Hepatocyte (in vitro differentiated cells): ENCODE results near the gene HOPX. TPM values are rescaled to one million over a fixed set of nuclear protein-coding genes. Genes with fewer than 3 reads are reported as not detected.
"Not testable (repeated sequence)": the region's sequence is repeated elsewhere in the genome, so short reads cannot be mapped to it uniquely, and the experiment has no call there.

Source experiments
- DNase-seq: peaks from one replicate; pipeline ENCODE4 v3.0.0-alpha.2; 2016; ENCODE audit warnings: low spot score
- H2AFZ ChIP-seq: fragments of 200-600 bp; sonication (generic); 2 replicates; pipeline ENCODE4 v1.6.0; 2016; ENCODE audit warnings: antibody characterized with exemption, mild to moderate bottlenecking
- H3K27ac ChIP-seq: fragments of 200-600 bp; sonication (generic); 2 replicates; pipeline ENCODE4 v1.5.1; 2016; ENCODE audit warnings: mild to moderate bottlenecking
- H3K27me3 ChIP-seq: fragments of 200-600 bp; sonication (generic); 2 replicates; pipeline ENCODE4 v1.6.1; 2016
- H3K36me3 ChIP-seq: fragments of 200-600 bp; sonication (generic); replicated peaks from 2 replicates; pipeline ENCODE4 v1.5.1; 2016; ENCODE audit warnings: low read depth; ENCODE audit not compliant: insufficient read depth
- H3K4me1 ChIP-seq: fragments of 200-600 bp; sonication (generic); 2 replicates; pipeline ENCODE4 v1.5.1; 2016; ENCODE audit warnings: mild to moderate bottlenecking, moderate library complexity; ENCODE audit not compliant: insufficient read depth
- H3K4me2 ChIP-seq: fragments of 200-600 bp; sonication (generic); 2 replicates; pipeline ENCODE4 v1.6.0; 2016
- H3K4me3 ChIP-seq: fragments of 200-600 bp; sonication (generic); 2 replicates; pipeline ENCODE4 v1.5.1; 2016; ENCODE audit warnings: mild to moderate bottlenecking
- H3K79me2 ChIP-seq: fragments of 200-600 bp; sonication (generic); 2 replicates; pipeline ENCODE4 v1.6.0; 2017; ENCODE audit warnings: mild to moderate bottlenecking
- H3K9me2 ChIP-seq: fragments of 200-600 bp; sonication (generic); replicated peaks from 2 replicates; pipeline ENCODE4 v1.6.0; 2017; ENCODE audit warnings: mild to moderate bottlenecking; ENCODE audit not compliant: insufficient read depth
- H3K9me3 ChIP-seq: fragments of 200-600 bp; sonication (generic); 2 replicates; pipeline ENCODE4 v1.5.1; 2016; ENCODE audit warnings: low read depth, mild to moderate bottlenecking
- H4K20me1 ChIP-seq: fragments of 200-600 bp; sonication (generic); 2 replicates; pipeline ENCODE4 v1.6.0; 2016; ENCODE audit warnings: mild to moderate bottlenecking; ENCODE audit not compliant: insufficient read depth, poor library complexity, severe bottlenecking
- EZH2 ChIP-seq: fragments of 200-600 bp; sonication (generic); IDR thresholded peaks from 2 replicates; pipeline ENCODE4 v1.6.1; 2016; ENCODE audit warnings: antibody characterized with exemption, mild to moderate bottlenecking, borderline replicate concordance
- EZH2phosphoT487 ChIP-seq: fragments of 200-600 bp; sonication (generic); IDR thresholded peaks from one replicate; pipeline ENCODE4 v1.6.1; 2018; ENCODE audit warnings: antibody characterized with exemption, mild to moderate bottlenecking, low read depth, moderate library complexity; ENCODE audit not compliant: unreplicated experiment, severe bottlenecking
- WGBS: methylation state at CpG from one replicate; pipeline ENCODE4 v1.1.6; 2016; ENCODE audit warnings: low lambda C conversion rate; ENCODE audit errors: missing lambda C conversion rate; 5-methylcytosine and 5-hydroxymethylcytosine counted together
- polyA plus RNA-seq: library from polyadenylated mRNA; unstranded; fragments of >200 nt; fragmentation: Nextera tagmentation; extraction: Ambion mirVana; gene quantifications from 2 replicates; pipeline ENCODE4 v1.2.1, GENCODE V29; 2016
- total RNA-seq: library from RNA; depleted of rRNA; stranded (reverse); fragments of >200 nt; gene quantifications from 2 replicates; pipeline ENCODE4 v1.2.3, GENCODE V29; 2014
- TF ChIP-seq, protein P1 (sequence below): fragments of 200-600 bp; sonication (generic); IDR thresholded peaks from 2 replicates; pipeline ENCODE4 v1.5.1; 2016; ENCODE audit warnings: antibody characterized with exemption, mild to moderate bottlenecking; ENCODE audit not compliant: poor library complexity

Gene HOPX
- total and polyA plus RNA-seq, 2 experiments from 2014 or later = 11.7 to 17.7 TPM

DNA sequence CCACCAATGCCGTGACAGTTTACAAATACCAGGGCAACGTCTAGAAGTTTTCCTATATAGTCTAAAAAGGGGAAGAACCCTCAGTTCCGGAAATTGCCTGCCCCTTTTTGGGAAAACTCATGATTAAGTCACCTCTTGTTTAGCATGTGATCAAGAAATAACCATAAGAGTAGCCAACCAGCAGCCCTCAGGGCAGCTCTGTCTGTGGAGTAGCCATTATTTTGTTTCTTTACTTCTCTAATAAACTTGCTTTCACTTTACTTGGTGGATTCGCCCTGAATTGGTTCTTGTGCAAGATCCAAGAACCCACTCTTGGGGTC lies 20.0 kb upstream of the HOPX start:
- no peak overlapping the region for H3K4me3 ChIP-seq
- no peaks in the 10 kb centered on the region for H3K9me3 ChIP-seq
- no peaks in the 10 kb centered on the region for H3K27me3 ChIP-seq
- H3K4me2 ChIP-seq = no peak overlapping the region
- no peaks in the 10 kb centered on the region for H3K36me3 ChIP-seq
- H3K4me1 ChIP-seq = peaks cover 7% of the 10 kb centered on the region
- 89% methylated on average over 4 of the region's 4 CpGs for WGBS
- H3K9me2 ChIP-seq = no peaks in the 10 kb centered on the region
- H4K20me1 ChIP-seq = no peaks in the 10 kb centered on the region
- TF ChIP-seq, protein P1, sequence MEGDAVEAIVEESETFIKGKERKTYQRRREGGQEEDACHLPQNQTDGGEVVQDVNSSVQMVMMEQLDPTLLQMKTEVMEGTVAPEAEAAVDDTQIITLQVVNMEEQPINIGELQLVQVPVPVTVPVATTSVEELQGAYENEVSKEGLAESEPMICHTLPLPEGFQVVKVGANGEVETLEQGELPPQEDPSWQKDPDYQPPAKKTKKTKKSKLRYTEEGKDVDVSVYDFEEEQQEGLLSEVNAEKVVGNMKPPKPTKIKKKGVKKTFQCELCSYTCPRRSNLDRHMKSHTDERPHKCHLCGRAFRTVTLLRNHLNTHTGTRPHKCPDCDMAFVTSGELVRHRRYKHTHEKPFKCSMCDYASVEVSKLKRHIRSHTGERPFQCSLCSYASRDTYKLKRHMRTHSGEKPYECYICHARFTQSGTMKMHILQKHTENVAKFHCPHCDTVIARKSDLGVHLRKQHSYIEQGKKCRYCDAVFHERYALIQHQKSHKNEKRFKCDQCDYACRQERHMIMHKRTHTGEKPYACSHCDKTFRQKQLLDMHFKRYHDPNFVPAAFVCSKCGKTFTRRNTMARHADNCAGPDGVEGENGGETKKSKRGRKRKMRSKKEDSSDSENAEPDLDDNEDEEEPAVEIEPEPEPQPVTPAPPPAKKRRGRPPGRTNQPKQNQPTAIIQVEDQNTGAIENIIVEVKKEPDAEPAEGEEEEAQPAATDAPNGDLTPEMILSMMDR = no peak
- TF ChIP-seq EZH2 (no peak), EZH2phosphoT487 (no peak)
- no peak overlapping the region for H2AFZ ChIP-seq
- no peak overlapping the region for H3K27ac ChIP-seq
- H3K79me2 ChIP-seq = no peaks in the 10 kb centered on the region
- DNase-seq = no peak

- Histone ChIP-seq H3K4me3 (no peak overlapping the region), H3K27ac (no peak overlapping the region), H2AFZ (no peak overlapping the region), H4K20me1 (no peaks in the 10 kb centered on the region), H3K27me3 (no peaks in the 10 kb centered on the region), H3K36me3 (no peaks in the 10 kb centered on the region), H3K79me2 (no peaks in the 10 kb centered on the region), H3K9me3 (no peaks in the 10 kb centered on the region), H3K4me1 (peaks cover 7% of the 10 kb centered on the region), H3K4me2 (no peak overlapping the region), H3K9me2 (no peaks in the 10 kb centered on the region)
- no peak for DNase-seq
- no peak for TF ChIP-seq EZH2
- TF ChIP-seq, protein P1 = no peak
- TF ChIP-seq EZH2phosphoT487 = no peak
- 64% methylated on average over 2 of the region's 2 CpGs for WGBS
These were observed 18.5 kb upstream of the HOPX start for GRCh38 chr4:56699537-56700105.

- Histone ChIP-seq H3K9me2 (no peaks in the 10 kb centered on the region), H4K20me1 (no peaks in the 10 kb centered on the region), H3K36me3 (no peaks in the 10 kb centered on the region), H3K27ac (no peak overlapping the region), H3K9me3 (no peaks in the 10 kb centered on the region), H3K4me1 (no peaks in the 10 kb centered on the region), H2AFZ (no peak overlapping the region), H3K27me3 (no peaks in the 10 kb centered on the region), H3K79me2 (no peaks in the 10 kb centered on the region), H3K4me3 (no peak overlapping the region), H3K4me2 (no peak overlapping the region)
- 65% methylated on average over 4 of the region's 4 CpGs for WGBS
- peak; percentile 25 for DNase-seq
- TF ChIP-seq EZH2phosphoT487 = no peak
- TF ChIP-seq EZH2 = no peak
- TF ChIP-seq, protein P1 = no peak
These were observed 17.2 kb upstream of the HOPX start for GRCh38 chr4:56698329-56698728.

- H3K9me2 ChIP-seq = no peaks in the 10 kb centered on the region
- H4K20me1 ChIP-seq = no peaks in the 10 kb centered on the region
- H3K4me2 ChIP-seq = no peak overlapping the region
- H3K9me3 ChIP-seq = no peaks in the 10 kb centered on the region
- no peaks in the 10 kb centered on the region for H3K27me3 ChIP-seq
- WGBS = 88% methylated on average over 5 of the region's 5 CpGs
- no peak for TF ChIP-seq EZH2phosphoT487
- TF ChIP-seq EZH2 = no peak
- TF ChIP-seq, protein P1 = no peak
- no peak overlapping the region for H3K4me3 ChIP-seq
- H2AFZ ChIP-seq = no peak overlapping the region
- no peaks in the 10 kb centered on the region for H3K4me1 ChIP-seq
- no peaks in the 10 kb centered on the region for H3K79me2 ChIP-seq
- H3K27ac ChIP-seq = no peak overlapping the region
- no peaks in the 10 kb centered on the region for H3K36me3 ChIP-seq
- DNase-seq = no peak
These were observed 15.0 kb upstream of the HOPX start for GRCh38 chr4:56696056-56696455.

DNA sequence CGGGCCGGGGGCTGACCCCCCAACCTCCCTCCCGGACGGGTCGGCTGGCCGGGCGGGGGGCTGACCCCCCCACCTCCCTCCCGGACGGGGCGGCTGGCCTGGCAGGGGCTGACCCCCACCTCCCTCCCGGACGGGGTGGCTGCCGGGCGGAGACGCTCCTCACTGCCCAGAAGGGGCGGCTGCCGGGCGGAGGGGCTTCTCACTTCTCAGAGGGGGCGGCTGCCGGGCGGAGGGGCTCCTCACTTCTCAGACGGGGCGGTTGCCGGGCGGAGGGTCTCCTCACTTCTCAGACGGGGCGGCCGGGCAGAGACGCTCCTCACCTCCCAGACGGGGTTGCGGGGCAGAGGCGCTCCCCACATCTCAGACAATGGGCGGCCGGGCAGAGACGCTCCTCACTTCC lies 12.4 kb upstream of the HOPX start:
- WGBS = 100% methylated on average over 1 of the region's 35 CpGs
- not testable (repeated sequence) for H3K4me1 ChIP-seq, DNase-seq, H3K4me2 ChIP-seq, H3K36me3 ChIP-seq, H4K20me1 ChIP-seq, H2AFZ ChIP-seq, H3K27ac ChIP-seq, H3K79me2 ChIP-seq, H3K4me3 ChIP-seq, H3K27me3 ChIP-seq, H3K9me3 ChIP-seq, H3K9me2 ChIP-seq
